Skeletal muscle satellite cell (primary cell): ENCODE measurements around the gene DNAH3.
"Not testable (repeated sequence)": the region's sequence is repeated elsewhere in the genome, so short reads cannot be mapped to it uniquely, and the experiment has no call there.

Source experiments
- H3K27me3 ChIP-seq: 2 replicates; pipeline ENCODE4 v1.7.0; 2013; ENCODE audit warnings: low read length; ENCODE audit not compliant: control insufficient read depth, insufficient read depth
- H3K36me3 ChIP-seq: 2 replicates; pipeline ENCODE4 v1.7.0; 2013; ENCODE audit warnings: mild to moderate bottlenecking, control low read depth, low read length; ENCODE audit not compliant: insufficient read depth
- H3K4me1 ChIP-seq: 2 replicates; pipeline ENCODE4 v1.7.0; 2013; ENCODE audit warnings: low read length; ENCODE audit not compliant: control insufficient read depth, insufficient read depth
- H3K4me2 ChIP-seq: 2 replicates; pipeline ENCODE4 v1.7.0; 2013; ENCODE audit warnings: mild to moderate bottlenecking, low read length
- H3K4me3 ChIP-seq: 2 replicates; pipeline ENCODE4 v1.7.0; 2013; ENCODE audit warnings: low read length
- H3K9ac ChIP-seq: 2 replicates; pipeline ENCODE4 v1.7.0; 2013; ENCODE audit warnings: mild to moderate bottlenecking, low read depth, low read length, moderate library complexity
- H3K9me3 ChIP-seq: replicated peaks from 2 replicates; pipeline ENCODE4 v1.7.0; 2013; ENCODE audit warnings: mild to moderate bottlenecking, control low read depth, low read length

The DNAH3 gene

GRCh38 chr16:21057875-21058274 is 92.8 kb downstream of the DNAH3 start:
- no peaks in the 10 kb centered on the region for H3K4me1 ChIP-seq
- H3K9me3 ChIP-seq = no peaks in the 10 kb centered on the region
- peaks cover 42% of the 10 kb centered on the region for H3K27me3 ChIP-seq
- H3K4me3 ChIP-seq = no peak overlapping the region
- no peak overlapping the region for H3K9ac ChIP-seq
- H3K36me3 ChIP-seq = no peaks in the 10 kb centered on the region
- no peak overlapping the region for H3K4me2 ChIP-seq

- Histone ChIP-seq H3K4me3 (no peak overlapping the region), H3K4me2 (no peak overlapping the region), H3K36me3 (no peaks in the 10 kb centered on the region), H3K9me3 (no peaks in the 10 kb centered on the region), H3K9ac (no peak overlapping the region), H3K27me3 (peaks cover 44% of the 10 kb centered on the region), H3K4me1 (no peaks in the 10 kb centered on the region)
Measured at GRCh38 chr16:21056396-21056795, 94.2 kb downstream of the DNAH3 start.

DNA sequence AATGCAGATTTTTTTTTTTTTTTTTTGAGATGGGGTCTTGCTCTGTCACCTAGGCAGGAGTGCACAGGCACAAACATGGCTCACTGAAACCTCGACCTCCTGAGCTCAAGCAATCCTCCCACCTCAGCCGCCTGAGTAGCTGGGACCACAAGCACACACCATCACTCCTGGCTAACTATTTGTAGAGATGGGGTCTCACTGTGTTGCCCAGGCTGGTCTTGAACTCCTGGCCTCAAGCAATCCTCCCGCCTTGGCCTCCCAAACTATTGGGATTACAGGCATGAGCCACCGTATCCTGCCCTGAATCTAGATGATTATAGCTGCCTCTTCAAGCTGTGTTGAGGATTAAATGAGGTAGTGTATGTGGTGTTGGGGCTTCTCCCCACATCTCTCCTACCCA is 94.9 kb downstream of the DNAH3 start:
- H3K4me2 ChIP-seq, H3K9ac ChIP-seq, H3K9me3 ChIP-seq, H3K4me3 ChIP-seq, H3K36me3 ChIP-seq, H3K4me1 ChIP-seq: not testable (repeated sequence)
- H3K27me3 ChIP-seq = peaks cover 44% of the 10 kb centered on the region

GRCh38 chr16:21053590-21053989 is 97.1 kb downstream of the DNAH3 start:
- Histone ChIP-seq H3K4me2 (no peak overlapping the region), H3K27me3 (peaks cover 38% of the 10 kb centered on the region), H3K9me3 (no peaks in the 10 kb centered on the region), H3K4me3 (no peak overlapping the region), H3K9ac (no peak overlapping the region), H3K4me1 (no peaks in the 10 kb centered on the region), H3K36me3 (no peaks in the 10 kb centered on the region)

DNA sequence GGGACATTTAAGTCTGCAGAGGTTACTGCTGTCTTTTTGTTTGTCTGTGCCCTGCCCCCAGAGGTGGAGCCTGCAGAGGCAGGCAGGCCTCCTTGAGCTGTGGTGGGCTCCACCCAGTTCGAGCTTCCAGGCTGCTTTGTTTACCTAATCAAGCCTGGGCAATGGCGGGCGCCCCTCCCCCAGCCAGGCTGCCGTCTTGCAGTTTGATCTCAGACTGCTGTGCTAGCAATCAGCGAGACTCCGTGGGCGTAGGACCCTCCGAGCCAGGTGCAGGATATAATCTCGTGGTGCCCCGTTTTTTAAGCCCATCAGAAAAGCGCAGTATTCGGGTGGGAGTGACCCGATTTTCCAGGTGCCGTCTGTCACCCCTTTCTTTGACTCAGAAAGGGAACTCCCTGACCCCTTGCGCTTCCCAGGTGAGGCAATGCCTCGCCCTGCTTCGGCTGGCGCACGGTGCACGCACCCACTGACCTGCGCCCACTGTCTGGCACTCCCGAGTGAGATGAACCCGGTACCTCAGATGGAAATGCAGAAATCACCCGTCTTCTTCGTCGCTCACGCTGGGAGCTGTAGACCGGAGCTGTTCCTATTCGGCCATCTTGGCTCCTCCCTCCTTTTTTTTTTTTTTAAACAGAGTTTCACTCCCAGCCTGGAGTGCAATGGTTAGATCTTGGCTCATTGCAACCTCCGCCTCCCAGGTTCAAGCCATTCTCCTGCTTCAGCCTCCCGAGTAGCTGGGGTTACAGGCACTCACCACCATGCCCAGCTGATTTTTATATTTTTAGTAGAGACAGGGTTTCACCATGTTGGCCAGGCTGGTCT is 102.3 kb downstream of the DNAH3 start:
- peaks cover 10% of the 10 kb centered on the region for H3K27me3 ChIP-seq
- H3K9ac ChIP-seq, H3K4me1 ChIP-seq, H3K4me2 ChIP-seq, H3K9me3 ChIP-seq, H3K36me3 ChIP-seq, H3K4me3 ChIP-seq: not testable (repeated sequence)

DNA sequence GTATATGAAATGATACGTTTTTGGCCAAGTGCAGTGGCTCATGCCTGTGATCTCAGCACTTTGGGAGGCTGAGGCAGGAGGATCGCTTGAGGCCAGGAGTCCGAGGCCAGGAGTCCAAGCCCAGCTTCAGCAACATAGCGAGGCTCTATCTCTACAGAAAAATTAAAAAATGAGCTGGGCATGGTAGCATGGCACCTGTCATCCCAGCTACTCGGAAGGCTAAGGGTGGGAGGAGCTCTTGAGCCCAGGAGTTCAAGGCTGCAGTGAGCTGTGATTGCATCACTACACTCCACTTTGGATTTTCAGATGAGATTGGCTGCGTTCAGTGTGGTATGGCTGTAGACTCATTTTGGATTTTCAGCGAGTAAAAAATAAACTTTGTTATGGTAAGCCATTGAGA is 112.4 kb downstream of the DNAH3 start:
- Histone ChIP-seq H3K4me3 (no peak overlapping the region), H3K36me3 (no peaks in the 10 kb centered on the region), H3K4me2 (no peak overlapping the region), H3K4me1 (no peaks in the 10 kb centered on the region), H3K9me3 (no peaks in the 10 kb centered on the region), H3K9ac (no peak overlapping the region), H3K27me3 (peaks cover 7% of the 10 kb centered on the region)

DNA sequence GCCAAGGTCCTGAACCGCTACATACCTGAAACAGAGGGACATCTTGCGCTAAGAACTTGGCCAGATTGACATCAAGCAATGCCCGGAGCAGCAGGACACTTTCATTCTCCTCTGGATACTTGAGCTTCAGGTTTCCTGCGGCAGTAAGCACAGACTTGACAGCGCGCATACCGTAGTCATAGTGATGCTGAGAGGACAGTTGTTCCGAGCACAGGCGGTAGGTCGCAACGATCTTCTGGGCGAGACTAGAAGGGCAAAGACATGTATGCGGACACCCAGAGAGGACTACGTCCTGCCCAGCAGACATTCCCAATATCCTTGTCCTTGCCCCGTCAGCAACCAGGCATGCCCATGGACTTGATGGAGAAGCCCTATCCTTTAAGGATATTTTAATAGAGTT is 112.9 kb downstream of the DNAH3 start:
- Histone ChIP-seq H3K36me3 (no peaks in the 10 kb centered on the region), H3K4me2 (no peak overlapping the region), H3K4me3 (no peak overlapping the region), H3K27me3 (peaks cover 7% of the 10 kb centered on the region), H3K4me1 (no peaks in the 10 kb centered on the region), H3K9me3 (no peaks in the 10 kb centered on the region), H3K9ac (no peak overlapping the region)

DNA sequence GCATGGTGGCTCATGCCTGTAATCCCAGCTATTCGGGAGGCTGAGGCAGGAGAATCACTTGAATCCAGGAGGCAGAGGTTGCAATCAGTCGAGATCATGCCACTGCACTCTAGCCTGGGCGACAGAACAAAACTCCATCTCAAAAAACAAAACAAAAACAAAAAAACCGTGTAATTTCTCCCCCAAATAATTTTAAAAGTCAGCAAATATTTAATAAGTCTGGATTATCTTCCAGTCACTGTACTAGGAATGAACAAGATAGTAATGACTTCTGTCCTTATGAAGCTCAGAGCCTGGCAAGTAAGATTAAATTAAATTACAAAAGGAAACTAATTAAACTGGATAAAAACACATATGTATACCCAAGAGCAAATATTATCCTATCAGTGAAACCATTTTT is 113.5 kb downstream of the DNAH3 start:
- peaks cover 7% of the 10 kb centered on the region for H3K27me3 ChIP-seq
- no peaks in the 10 kb centered on the region for H3K4me1 ChIP-seq
- H3K9ac ChIP-seq = no peak overlapping the region
- H3K36me3 ChIP-seq = no peaks in the 10 kb centered on the region
- H3K4me3 ChIP-seq = no peak overlapping the region
- no peak overlapping the region for H3K4me2 ChIP-seq
- H3K9me3 ChIP-seq = no peaks in the 10 kb centered on the region

GRCh38 chr16:21036471-21036870 is 114.2 kb downstream of the DNAH3 start:
- no peak overlapping the region for H3K9ac ChIP-seq
- no peaks in the 10 kb centered on the region for H3K4me1 ChIP-seq
- peaks cover 7% of the 10 kb centered on the region for H3K27me3 ChIP-seq
- H3K4me2 ChIP-seq = no peak overlapping the region
- no peaks in the 10 kb centered on the region for H3K36me3 ChIP-seq
- no peak overlapping the region for H3K4me3 ChIP-seq
- no peaks in the 10 kb centered on the region for H3K9me3 ChIP-seq

DNA sequence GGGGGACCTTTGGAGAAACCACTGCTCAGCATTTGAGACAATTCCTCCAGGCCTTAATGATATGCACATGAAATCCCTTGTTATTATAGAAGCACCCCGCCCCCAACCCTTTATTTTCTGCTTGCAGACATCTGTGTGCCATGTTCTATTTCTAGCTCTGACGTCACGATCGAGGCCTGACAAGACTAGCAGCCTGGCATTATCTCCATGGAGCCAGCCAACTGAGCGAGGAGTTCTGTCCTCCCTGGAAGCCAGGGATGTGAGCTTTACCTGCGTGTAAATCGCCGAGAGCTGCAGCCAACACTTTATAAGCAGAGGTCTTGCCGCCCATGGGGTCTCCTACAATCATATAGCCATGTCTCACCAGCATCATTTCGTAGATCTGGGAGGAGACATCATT is 116.9 kb downstream of the DNAH3 start:
- no peaks in the 10 kb centered on the region for H3K4me1 ChIP-seq

DNA sequence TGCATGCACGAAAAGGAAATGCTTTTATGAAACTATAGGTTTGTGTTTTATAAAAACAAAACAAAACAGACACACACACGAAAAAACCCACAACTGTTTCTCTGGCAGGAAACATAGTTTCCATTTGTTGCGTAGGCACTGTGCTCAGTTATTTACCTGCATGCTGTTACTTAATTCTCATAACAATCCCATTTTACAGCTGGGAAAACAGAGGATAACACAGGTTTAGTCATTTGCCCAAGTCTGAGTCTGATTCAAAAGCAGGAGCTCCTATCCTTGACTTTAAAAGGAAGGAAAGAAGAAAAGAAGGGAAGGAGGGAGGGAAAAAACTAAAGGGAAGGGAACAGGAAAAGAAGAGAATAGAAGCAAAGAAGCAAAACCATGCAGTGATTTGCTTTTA is 117.4 kb downstream of the DNAH3 start:
- Histone ChIP-seq H3K4me3 (no peak overlapping the region), H3K9me3 (no peaks in the 10 kb centered on the region)

More for the DNA sequence above, 116.9 kb downstream of the DNAH3 start:
- H3K27me3 ChIP-seq = peaks cover 7% of the 10 kb centered on the region
- no peak overlapping the region for H3K9ac ChIP-seq
- H3K4me3 ChIP-seq = no peak overlapping the region
- H3K36me3 ChIP-seq = no peaks in the 10 kb centered on the region
- H3K4me2 ChIP-seq = no peak overlapping the region
- H3K9me3 ChIP-seq = no peaks in the 10 kb centered on the region

GRCh38 chr16:21028728-21029127 is 121.9 kb downstream of the DNAH3 start:
- H3K27me3 ChIP-seq = peaks cover under 1% of the 10 kb centered on the region
- no peak overlapping the region for H3K4me3 ChIP-seq
- no peak overlapping the region for H3K9ac ChIP-seq
- no peaks in the 10 kb centered on the region for H3K4me1 ChIP-seq
- no peaks in the 10 kb centered on the region for H3K36me3 ChIP-seq
- no peak overlapping the region for H3K4me2 ChIP-seq
- no peaks in the 10 kb centered on the region for H3K9me3 ChIP-seq

More for the DNA sequence above, 117.4 kb downstream of the DNAH3 start:
- H3K4me2 ChIP-seq = no peak overlapping the region
- H3K9ac ChIP-seq = no peak overlapping the region
- no peaks in the 10 kb centered on the region for H3K4me1 ChIP-seq
- H3K36me3 ChIP-seq = no peaks in the 10 kb centered on the region
- H3K27me3 ChIP-seq = peaks cover 7% of the 10 kb centered on the region
